Measurements from ENCODE around the gene MEGF10.

DNA sequence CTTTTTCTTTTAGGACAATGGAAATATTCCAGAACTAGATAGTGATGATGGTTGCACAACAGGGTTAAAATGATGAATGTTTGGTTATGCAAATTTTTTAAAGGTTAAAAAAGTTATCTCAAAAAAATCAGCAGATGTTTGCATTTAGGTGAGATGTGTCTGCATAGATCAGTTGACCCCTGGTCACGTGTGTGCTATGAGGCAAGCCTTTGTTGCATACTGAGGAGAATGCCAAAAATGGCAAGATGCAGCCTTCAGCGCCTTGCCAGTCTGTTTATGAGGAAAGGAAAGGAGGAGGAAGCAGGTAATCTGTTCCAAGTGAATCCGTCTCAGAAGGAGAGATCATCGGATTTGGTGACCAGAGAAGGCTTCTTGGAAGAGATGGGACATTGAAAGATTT lies 11.9 kb downstream of the MEGF10 start:
- TF ChIP-seq ZNF70 (CRISPR knock-in tag; IDR thresholded peaks at IDR 0.05) (no peak), RARB (CRISPR knock-in tag; IDR thresholded peaks at IDR 0.05) (no peak), ARNTL (CRISPR knock-in tag; IDR thresholded peaks at IDR 0.05; ENCODE audit: borderline replicate concordance, low read depth) (no peak), SNAI2 (CRISPR knock-in tag; IDR thresholded peaks at IDR 0.05) (no peak), TCF4 (CRISPR knock-in tag; IDR thresholded peaks at IDR 0.05; ENCODE audit: borderline replicate concordance) (no peak)
- TF ChIP-seq, protein P1, sequence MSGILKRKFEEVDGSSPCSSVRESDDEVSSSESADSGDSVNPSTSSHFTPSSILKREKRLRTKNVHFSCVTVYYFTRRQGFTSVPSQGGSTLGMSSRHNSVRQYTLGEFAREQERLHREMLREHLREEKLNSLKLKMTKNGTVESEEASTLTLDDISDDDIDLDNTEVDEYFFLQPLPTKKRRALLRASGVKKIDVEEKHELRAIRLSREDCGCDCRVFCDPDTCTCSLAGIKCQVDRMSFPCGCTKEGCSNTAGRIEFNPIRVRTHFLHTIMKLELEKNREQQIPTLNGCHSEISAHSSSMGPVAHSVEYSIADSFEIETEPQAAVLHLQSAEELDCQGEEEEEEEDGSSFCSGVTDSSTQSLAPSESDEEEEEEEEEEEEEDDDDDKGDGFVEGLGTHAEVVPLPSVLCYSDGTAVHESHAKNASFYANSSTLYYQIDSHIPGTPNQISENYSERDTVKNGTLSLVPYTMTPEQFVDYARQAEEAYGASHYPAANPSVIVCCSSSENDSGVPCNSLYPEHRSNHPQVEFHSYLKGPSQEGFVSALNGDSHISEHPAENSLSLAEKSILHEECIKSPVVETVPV (CRISPR knock-in tag; IDR thresholded peaks at IDR 0.05): no peak
- TF ChIP-seq, protein P2, sequence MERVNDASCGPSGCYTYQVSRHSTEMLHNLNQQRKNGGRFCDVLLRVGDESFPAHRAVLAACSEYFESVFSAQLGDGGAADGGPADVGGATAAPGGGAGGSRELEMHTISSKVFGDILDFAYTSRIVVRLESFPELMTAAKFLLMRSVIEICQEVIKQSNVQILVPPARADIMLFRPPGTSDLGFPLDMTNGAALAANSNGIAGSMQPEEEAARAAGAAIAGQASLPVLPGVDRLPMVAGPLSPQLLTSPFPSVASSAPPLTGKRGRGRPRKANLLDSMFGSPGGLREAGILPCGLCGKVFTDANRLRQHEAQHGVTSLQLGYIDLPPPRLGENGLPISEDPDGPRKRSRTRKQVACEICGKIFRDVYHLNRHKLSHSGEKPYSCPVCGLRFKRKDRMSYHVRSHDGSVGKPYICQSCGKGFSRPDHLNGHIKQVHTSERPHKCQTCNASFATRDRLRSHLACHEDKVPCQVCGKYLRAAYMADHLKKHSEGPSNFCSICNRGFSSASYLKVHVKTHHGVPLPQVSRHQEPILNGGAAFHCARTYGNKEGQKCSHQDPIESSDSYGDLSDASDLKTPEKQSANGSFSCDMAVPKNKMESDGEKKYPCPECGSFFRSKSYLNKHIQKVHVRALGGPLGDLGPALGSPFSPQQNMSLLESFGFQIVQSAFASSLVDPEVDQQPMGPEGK (CRISPR knock-in tag; IDR thresholded peaks at IDR 0.05; ENCODE audit: borderline replicate concordance): no peak
- TF ChIP-seq, protein P3, sequence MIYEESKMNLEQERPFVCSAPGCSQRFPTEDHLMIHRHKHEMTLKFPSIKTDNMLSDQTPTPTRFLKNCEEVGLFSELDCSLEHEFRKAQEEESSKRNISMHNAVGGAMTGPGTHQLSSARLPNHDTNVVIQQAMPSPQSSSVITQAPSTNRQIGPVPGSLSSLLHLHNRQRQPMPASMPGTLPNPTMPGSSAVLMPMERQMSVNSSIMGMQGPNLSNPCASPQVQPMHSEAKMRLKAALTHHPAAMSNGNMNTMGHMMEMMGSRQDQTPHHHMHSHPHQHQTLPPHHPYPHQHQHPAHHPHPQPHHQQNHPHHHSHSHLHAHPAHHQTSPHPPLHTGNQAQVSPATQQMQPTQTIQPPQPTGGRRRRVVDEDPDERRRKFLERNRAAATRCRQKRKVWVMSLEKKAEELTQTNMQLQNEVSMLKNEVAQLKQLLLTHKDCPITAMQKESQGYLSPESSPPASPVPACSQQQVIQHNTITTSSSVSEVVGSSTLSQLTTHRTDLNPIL (CRISPR knock-in tag; IDR thresholded peaks at IDR 0.05; ENCODE audit: low read depth): no peak

All from SK-N-SH treated with all-trans-retinoic acid at 6 μM for 48 hours (cell line).